HCT116 (cell line): ENCODE measurements around the gene ZNF41.

ENCODE experiments used
- CEBPB ChIP-seq: IDR thresholded peaks from 2 replicates; pipeline ENCODE4 v1.6.1; 2012; ENCODE audit warnings: low read depth
- CTCF ChIP-seq, 3 experiments: fragments of 200-600 bp in 1 of 3; sonication (generic) in 1 of 3; IDR thresholded peaks in 2 of 3; conservative IDR thresholded peaks in 1 of 3; 2 replicates each; pipeline ENCODE4 v1.5.1; 2012 to 2017; ENCODE audit warnings: low read depth in 2 of 3, low read length in 2 of 3, antibody characterized with exemption in 1 of 3, borderline replicate concordance in 1 of 3, control low read depth in 1 of 3, mild to moderate bottlenecking in 1 of 3, mixed read lengths in 1 of 3, mixed run types in 1 of 3, moderate library complexity in 1 of 3; ENCODE audit not compliant: insufficient read depth in 1 of 3
- EGR1 ChIP-seq: IDR thresholded peaks from 2 replicates; pipeline ENCODE4 v1.6.1; 2012; ENCODE audit warnings: low read depth
- EZH2 ChIP-seq: fragments of 200-600 bp; sonication (generic); IDR thresholded peaks from 2 replicates; pipeline ENCODE4 v1.6.1; 2017; ENCODE audit warnings: antibody characterized with exemption, mixed run types
- EZH2phosphoT487 ChIP-seq: fragments of 200-600 bp; IDR thresholded peaks from 2 replicates; pipeline ENCODE4 v1.6.1; 2018; ENCODE audit warnings: antibody characterized with exemption, borderline replicate concordance
- FOSL1 ChIP-seq: IDR thresholded peaks from 2 replicates; pipeline ENCODE4 v1.6.1; 2012; ENCODE audit warnings: low read depth
- JUND ChIP-seq: IDR thresholded peaks from 2 replicates; pipeline ENCODE4 v1.6.1; 2012
- POLR2A ChIP-seq: IDR thresholded peaks from 2 replicates; pipeline ENCODE4 v1.7.0; 2011; ENCODE audit warnings: borderline replicate concordance; ENCODE audit not compliant: insufficient read depth, insufficient read length; ENCODE audit errors: extremely low read depth
- POLR2AphosphoS5 ChIP-seq: IDR thresholded peaks from 2 replicates; pipeline ENCODE4 v1.6.1; 2011; ENCODE audit warnings: mild to moderate bottlenecking, low read depth, low read length, moderate library complexity
- RAD21 ChIP-seq: IDR thresholded peaks from 2 replicates; pipeline ENCODE4 v1.6.1; 2012; ENCODE audit warnings: low read depth, mild to moderate bottlenecking
- SIN3A ChIP-seq: IDR thresholded peaks from 2 replicates; pipeline ENCODE4 v1.6.1; 2012; ENCODE audit warnings: low read depth
- YY1 ChIP-seq: IDR thresholded peaks from 2 replicates; pipeline ENCODE4 v1.6.1; 2011; ENCODE audit warnings: low read length, low read depth, moderate library complexity, mild to moderate bottlenecking; ENCODE audit not compliant: insufficient replicate concordance; ENCODE audit errors: extremely low read depth
- ZFX ChIP-seq: fragments of 450-650 bp; IDR thresholded peaks from 2 replicates; pipeline ENCODE4 v1.6.1; 2017
- TF ChIP-seq, protein P1 (sequence below): IDR thresholded peaks from 2 replicates; pipeline ENCODE4 v1.6.1; 2012; ENCODE audit warnings: low read depth

DNA sequence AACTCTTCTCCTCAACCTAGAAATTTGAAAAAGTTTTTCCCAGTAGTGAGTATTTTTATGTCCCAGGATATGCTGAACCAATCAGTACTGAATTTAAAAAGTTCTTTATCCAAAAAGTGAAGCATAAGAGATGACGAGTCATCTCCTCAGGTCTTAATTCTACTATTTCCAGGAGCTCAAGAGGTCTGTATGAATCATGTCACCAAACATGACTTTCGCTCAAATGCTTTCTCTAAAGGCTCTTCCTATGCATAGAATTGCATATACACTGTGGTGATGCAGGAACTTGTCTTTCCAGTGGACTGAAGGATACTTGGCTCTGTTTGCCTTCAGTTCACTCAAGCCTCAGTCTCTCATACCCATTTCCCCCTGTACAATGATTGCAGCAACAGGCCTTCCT lies 36.1 kb downstream of the ZNF41 start:
- TF ChIP-seq FOSL1 (no peak), CTCF (IDR thresholded peaks at IDR 0.05 in 2 of 3, conservative IDR thresholded peaks at IDR 0.05 in 1 of 3; ENCODE audit: borderline replicate concordance in 1 of 3, insufficient read depth in 1 of 3, low read depth in 2 of 3, low read length in 2 of 3) (no peak), SIN3A (no peak), POLR2AphosphoS5 (no peak), YY1 (no peak), EGR1 (no peak), EZH2 (no peak), EZH2phosphoT487 (no peak), RAD21 (no peak), POLR2A (no peak), JUND (no peak), ZFX (no peak), CEBPB (no peak)
- TF ChIP-seq, protein P1, sequence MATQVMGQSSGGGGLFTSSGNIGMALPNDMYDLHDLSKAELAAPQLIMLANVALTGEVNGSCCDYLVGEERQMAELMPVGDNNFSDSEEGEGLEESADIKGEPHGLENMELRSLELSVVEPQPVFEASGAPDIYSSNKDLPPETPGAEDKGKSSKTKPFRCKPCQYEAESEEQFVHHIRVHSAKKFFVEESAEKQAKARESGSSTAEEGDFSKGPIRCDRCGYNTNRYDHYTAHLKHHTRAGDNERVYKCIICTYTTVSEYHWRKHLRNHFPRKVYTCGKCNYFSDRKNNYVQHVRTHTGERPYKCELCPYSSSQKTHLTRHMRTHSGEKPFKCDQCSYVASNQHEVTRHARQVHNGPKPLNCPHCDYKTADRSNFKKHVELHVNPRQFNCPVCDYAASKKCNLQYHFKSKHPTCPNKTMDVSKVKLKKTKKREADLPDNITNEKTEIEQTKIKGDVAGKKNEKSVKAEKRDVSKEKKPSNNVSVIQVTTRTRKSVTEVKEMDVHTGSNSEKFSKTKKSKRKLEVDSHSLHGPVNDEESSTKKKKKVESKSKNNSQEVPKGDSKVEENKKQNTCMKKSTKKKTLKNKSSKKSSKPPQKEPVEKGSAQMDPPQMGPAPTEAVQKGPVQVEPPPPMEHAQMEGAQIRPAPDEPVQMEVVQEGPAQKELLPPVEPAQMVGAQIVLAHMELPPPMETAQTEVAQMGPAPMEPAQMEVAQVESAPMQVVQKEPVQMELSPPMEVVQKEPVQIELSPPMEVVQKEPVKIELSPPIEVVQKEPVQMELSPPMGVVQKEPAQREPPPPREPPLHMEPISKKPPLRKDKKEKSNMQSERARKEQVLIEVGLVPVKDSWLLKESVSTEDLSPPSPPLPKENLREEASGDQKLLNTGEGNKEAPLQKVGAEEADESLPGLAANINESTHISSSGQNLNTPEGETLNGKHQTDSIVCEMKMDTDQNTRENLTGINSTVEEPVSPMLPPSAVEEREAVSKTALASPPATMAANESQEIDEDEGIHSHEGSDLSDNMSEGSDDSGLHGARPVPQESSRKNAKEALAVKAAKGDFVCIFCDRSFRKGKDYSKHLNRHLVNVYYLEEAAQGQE, result no peak
